Ishikawa (cell line): Measurements from ENCODE around the gene COG4.

Experiments
- CEBPB ChIP-seq: IDR thresholded peaks from 2 replicates; pipeline ENCODE4 v1.6.1; 2012
- CREB1 ChIP-seq: IDR thresholded peaks from 2 replicates; pipeline ENCODE4 v1.6.1; 2012; ENCODE audit warnings: low read depth
- EGR1 ChIP-seq: IDR thresholded peaks from 2 replicates; pipeline ENCODE4 v1.6.1; 2012
- EP300 ChIP-seq: IDR thresholded peaks from 2 replicates; pipeline ENCODE4 v1.6.1; 2012; ENCODE audit warnings: borderline replicate concordance
- FOXM1 ChIP-seq: IDR thresholded peaks from 2 replicates; pipeline ENCODE4 v1.6.1; 2012; ENCODE audit warnings: low read depth, borderline replicate concordance
- MAX ChIP-seq: IDR thresholded peaks from 2 replicates; pipeline ENCODE4 v1.6.1; 2012
- NFIC ChIP-seq: IDR thresholded peaks from 2 replicates; pipeline ENCODE4 v1.6.1; 2012
- RAD21 ChIP-seq: IDR thresholded peaks from 2 replicates; pipeline ENCODE4 v1.6.1; 2012; ENCODE audit warnings: low read depth
- REST ChIP-seq: IDR thresholded peaks from 2 replicates; pipeline ENCODE4 v1.6.1; 2012; ENCODE audit warnings: low read depth, mild to moderate bottlenecking
- TAF1 ChIP-seq: IDR thresholded peaks from 2 replicates; pipeline ENCODE4 v1.6.1; 2012; ENCODE audit warnings: low read depth, mild to moderate bottlenecking
- TCF12 ChIP-seq: IDR thresholded peaks from 2 replicates; pipeline ENCODE4 v1.6.1; 2012; ENCODE audit warnings: low read depth
- TEAD4 ChIP-seq: IDR thresholded peaks from 2 replicates; pipeline ENCODE4 v1.6.1; 2012
- USF1 ChIP-seq: IDR thresholded peaks from 2 replicates; pipeline ENCODE4 v1.6.1; 2012
- YY1 ChIP-seq: IDR thresholded peaks from 2 replicates; pipeline ENCODE4 v1.6.1; 2012; ENCODE audit warnings: low read depth
- ZBTB7A ChIP-seq: IDR thresholded peaks from 2 replicates; pipeline ENCODE4 v1.6.1; 2012; ENCODE audit warnings: low read depth

COG4 gene

GRCh38 chr16:70529051-70529777, 5.9 kb upstream of the COG4 start:
- TF ChIP-seq TAF1 (no peak), NFIC (no peak), EP300 (no peak), CREB1 (no peak), YY1 (no peak), FOXM1 (no peak), USF1 (no peak), REST (no peak), ZBTB7A (no peak), CEBPB (no peak), MAX (no peak), EGR1 (no peak), TEAD4 (no peak), RAD21 (no peak), TCF12 (no peak)

GRCh38 chr16:70527315-70527996, 4.1 kb upstream of the COG4 start:
- TF ChIP-seq CREB1 (no peak), USF1 (no peak), YY1 (no peak), CEBPB (no peak), RAD21 (no peak), TAF1 (no peak), NFIC (no peak), ZBTB7A (no peak)

GRCh38 chr16:70526403-70526802, 3.0 kb upstream of the COG4 start:
- TF ChIP-seq USF1 (no peak), FOXM1 (no peak), ZBTB7A (no peak), TCF12 (no peak), TAF1 (no peak), TEAD4 (no peak), MAX (no peak), REST (no peak), YY1 (no peak), EGR1 (no peak), NFIC (no peak), CEBPB (no peak), EP300 (no peak), RAD21 (no peak), CREB1 (no peak)

GRCh38 chr16:70524399-70524825, 1.1 kb upstream of the COG4 start:
- TF ChIP-seq CEBPB = 0 out of 2 replicates have a peak, but pooled peaks have one; percentile 43

- TF ChIP-seq MAX (peak; percentile 90), CREB1 (no peak), TAF1 (peak; percentile 99), YY1 (peak; percentile 83), TEAD4 (no peak; the same call in 1 of the 2 replicates), REST (no peak), RAD21 (no peak), TCF12 (no peak), FOXM1 (peak; percentile 93; the same call in 1 of the 2 replicates), NFIC (no peak; the same call in 1 of the 2 replicates), USF1 (no peak), CEBPB (no peak), EGR1 (no peak), ZBTB7A (no peak), EP300 (no peak)
These were observed 517 bp upstream of the COG4 start, which contains the start of gene SF3B3 for GRCh38 chr16:70523743-70524398. TSS of gene SF3B3 (plus strand) at chr16:70523816. CDS start at chr16:70526657, 2,841 bp downstream.
